NCI-H2029 (cell line): ENCODE data around the gene SUB1.
"Not testable (repeated sequence)": the region's sequence is repeated elsewhere in the genome, so short reads cannot be mapped to it uniquely, and the experiment has no call there.

Source experiments
- DNase-seq: peaks from one replicate; lab custom pipeline; 2025; lab: John Stamatoyannopoulos, UW

SUB1 gene

DNA sequence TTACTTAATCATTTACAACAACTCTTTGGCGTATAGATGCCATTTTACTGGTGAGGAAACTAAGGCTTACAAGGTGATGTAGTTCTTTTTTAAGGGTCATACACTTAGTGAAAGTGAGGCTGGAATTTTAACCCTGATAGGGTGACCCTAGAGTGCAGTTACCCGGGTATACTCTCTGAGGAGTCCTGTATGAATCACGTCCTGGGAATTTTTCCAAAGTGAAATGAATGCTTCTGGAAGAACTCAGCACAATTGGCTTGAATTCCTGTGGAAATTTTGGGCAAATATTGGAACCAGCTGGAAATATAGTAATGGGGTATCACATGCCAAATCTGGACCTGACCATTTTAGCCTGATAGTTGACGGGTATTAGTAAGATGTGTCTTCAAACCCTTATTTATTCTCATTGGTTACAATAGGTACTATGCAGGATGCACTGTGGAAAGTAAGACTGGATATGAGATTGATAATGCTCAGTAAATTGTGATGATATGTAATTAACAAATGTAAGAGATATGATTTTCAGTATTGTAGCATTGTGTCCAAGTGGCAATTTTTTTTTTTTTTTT, 14.8 kb downstream of the SUB1 start:
- no peak for DNase-seq

DNA sequence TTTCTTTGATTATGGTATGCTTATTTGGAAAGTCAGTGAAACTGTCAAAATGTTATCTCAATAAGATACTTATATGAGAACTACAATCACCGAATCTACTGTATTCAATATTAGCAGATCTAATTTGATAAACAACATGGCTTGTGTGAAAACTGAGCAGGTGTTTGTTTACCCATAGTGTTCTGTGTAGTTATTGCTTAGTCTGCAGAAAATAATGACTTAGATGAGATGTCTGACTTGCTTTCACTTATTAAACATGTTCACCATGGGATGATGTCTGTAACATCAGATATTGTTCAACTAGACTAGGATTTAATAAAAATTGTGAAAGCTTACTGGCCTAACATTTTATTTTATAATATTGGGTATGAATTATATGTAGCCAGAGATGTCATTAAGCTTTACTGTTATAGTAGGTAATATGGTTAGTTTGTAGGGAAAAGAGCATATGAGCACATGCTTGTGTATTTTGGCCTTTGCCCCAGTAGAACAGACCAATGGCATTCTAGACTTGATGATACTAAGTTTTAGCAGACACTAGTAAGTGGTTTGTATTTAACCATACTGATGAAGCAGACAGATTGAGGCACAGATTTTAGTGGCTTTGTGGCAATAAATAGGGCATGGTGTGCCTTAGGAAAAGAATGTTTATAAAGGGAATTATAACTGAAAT, 16.4 kb downstream of the SUB1 start:
- DNase-seq = no peak

DNA sequence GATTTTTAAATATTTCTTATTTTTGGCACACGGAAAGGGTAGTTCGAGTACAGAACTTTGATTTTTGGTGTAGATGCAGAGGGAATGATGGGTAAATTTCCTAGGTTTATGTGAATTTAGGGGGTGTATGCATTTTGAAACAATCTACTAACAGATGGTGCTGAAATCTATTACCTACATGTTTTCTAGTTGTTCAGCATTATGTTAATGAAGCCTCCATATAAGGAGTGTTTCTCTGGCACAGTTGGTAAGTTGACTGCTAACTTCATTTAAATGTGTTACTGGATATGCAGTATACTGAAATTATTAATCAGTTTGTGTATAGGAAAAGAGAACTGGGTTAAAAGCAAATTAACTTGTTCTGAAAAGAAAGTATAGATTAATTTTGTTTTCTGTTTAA, 17.5 kb downstream of the SUB1 start:
- DNase-seq = no peak

DNA sequence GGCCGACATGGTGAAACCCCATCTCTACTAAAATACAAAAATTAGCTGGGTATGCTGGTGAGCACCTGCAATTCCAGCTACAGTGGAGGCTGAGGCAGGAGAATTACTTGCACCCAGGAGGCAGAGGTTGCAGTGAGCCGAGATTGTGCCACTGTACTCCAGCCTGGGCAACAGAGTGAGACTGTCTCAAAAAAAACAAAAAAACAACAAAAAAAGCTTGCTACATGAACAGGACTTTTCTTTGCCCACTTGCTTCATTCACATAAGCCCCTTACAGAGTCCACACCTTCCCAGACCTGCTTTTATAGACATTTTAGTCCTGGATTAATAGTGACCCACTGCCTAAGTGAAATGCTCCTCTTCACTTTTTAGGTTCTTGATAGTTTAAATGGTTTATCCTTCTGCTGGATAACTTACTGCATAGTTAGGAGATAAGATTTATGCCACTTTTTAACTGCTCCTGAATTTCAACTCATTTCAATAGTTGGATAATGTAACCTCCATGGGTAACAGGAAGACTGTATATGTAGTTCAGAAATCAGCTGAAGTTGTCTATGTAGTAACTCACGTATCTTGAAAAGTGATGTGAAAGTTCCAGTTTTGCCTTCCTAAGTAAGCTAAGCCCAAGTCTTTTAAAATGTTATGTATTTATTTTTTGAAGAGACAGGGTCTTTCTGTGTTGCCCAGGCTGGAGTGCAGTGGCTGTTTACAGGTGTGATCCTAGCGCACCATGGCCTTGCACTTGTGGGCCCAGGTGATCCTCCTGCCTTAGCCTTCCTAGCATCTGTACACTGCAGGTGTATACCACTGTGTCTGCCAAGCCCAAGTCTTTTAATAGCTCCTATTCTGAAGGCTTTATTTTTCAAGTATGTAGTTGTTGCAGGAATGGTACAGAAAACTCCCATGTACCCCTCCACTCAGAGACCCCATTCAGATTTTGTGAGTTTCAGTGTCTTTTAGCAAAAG, 19.7 kb downstream of the SUB1 start:
- no peak for DNase-seq

DNA sequence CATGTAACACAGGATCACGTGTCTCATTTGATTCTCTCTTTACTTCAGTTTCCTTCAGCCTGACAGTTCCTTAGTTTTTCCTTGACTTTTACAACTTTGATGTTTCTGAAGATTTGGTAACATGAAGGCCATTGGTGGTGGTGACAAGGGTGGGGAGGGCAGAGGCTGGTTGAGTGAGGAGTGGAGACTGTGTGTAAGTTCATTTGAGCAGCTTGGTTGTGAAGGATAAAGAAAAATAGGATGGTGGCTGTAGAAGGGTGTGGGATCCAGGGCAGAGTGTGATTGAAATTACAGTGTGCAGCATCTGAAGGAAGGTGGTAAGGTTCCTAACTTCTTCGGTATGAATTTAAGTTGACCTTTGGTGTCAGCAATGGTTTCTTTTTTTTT, 20.4 kb downstream of the SUB1 start:
- no peak for DNase-seq

DNA sequence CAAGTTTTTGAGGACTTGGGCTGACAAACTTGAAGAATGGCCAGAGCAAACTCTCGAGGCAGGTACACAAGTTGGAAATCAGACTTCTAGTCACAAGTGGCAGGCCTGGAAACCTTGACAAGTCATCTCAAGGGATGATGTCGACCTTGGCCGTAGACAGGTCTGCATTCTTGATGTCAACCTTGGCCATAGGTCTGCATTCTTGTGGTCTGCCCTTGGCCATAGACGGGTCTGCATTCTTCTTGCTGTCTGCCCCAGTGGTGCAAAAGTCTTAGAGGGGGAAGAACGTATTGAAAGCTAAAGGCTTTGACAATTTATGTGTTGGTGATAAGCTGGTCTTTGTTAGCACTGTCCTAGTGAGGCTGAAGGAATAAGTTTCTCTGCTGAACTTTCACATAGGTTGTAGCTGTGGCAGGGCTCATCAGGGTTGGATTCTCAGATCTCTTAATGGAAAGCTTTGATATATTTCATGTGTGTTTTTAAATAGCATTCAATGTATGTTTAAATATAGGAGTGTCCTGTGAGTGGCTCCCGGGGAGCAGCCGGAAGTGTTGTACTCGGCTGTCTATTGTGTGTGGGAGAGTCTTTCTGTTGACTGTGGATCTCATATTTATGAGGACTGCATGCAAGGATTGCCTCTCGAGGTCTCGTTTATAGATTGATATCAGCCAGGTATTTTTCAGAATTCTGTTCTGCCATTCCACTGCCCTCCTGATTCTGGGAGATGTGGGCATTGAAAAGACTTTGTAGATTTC, 27.0 kb downstream of the SUB1 start:
- peak; percentile 11 for DNase-seq

DNA sequence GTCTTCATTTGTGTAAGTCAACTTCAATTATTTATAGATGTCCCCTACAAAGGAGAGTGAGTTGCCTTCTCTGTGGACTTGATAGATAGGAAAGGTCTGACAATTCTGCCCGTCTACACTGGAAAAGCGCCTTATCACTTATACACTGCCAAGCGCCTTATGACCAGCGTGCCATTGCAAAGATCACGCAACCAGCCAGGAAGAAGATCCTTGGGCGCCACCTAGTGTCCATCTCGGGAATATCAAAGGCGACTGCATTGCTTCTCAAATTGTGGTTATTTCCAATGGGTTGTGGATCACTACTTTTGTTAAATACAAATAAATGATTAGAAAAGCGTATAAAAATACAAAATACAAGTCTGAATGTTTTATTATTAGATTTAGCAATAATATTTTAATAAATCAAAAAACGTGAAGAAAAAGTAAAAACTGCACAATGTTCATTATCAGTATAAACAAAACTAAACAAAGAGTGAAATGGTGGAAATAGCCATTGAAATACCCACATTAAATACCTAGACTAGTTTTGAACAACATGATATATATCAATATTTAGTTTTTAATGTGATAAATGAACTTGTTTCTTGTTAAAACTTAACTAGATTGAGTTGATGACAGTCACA, 27.8 kb downstream of the SUB1 start:
- peak; percentile 71 for DNase-seq

DNA sequence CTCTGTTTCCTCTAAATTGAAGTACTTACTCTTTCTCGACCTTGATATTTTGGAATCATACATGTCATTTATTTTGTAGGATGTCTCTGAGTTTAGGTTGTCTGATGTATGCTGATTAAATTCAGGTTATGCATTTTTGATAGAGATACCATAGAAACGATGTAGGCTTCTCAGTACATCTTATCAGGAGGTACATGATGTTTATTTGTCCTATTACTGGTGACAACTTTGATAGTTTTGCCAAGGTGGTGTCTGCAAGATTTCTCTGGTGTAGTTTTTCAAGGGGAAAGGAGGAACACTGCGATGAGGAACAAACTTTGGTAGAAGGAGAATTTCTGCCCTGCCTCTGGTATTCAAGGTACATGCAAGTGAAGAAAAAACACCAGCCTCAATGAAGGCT, 29.9 kb downstream of the SUB1 start:
- no peak for DNase-seq

DNA sequence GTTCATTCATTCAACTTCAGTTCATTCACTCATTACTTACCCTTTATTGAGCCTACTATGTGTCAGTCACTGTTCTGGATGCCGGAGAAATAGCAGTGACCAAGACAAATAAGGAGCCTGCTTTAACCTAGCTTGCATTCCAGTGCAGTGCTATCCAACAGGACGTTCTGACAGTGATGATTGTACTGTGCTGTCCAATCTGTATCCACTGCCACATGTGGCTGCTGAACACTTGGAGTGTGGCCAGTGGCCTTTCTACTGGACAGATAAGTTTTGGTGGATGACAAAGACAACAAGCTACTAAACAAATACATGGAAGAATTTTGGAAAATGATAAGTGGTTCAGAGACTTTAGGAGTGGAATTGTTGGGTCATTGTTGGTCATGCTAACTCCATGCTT, 33.6 kb downstream of the SUB1 start:
- DNase-seq = no peak

DNA sequence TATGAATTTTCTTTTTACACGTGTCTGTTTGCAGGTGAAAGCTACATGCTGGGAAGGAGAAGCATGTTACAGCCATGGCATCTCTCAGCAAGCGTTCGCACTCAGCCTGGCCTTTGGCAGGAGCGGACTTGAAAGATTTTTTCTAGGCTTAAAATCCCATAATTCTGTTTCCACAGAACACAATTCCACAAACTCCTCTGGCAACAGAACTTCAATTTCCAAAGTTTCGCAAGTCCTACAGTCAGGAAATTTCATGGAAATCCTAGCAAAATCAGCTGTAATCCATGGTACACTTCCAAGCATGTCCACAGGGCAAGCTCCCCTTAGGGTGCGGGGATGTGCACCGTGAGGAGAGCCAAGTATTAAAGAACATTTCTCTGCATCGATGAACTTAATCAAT, 35.9 kb downstream of the SUB1 start:
- DNase-seq = no peak

DNA sequence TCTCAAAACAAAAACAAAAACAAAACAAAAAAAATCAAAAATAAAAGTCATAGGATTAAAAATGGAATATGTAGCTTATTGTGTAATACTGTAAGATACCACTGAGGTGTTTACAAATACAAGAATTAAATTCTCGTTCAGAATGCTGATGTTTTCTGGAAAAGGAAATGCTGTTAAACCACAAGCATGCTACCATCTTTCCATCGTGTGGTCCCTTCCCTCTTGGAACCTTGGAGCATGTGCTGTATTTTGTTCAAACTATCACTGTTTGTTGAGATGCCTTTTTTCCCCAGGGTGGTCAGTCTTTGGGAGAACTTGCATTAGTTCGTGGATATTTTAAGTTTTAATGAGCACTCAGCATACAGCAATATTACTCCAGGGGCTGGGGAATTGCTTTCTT, 39.7 kb downstream of the SUB1 start:
- DNase-seq = no peak

DNA sequence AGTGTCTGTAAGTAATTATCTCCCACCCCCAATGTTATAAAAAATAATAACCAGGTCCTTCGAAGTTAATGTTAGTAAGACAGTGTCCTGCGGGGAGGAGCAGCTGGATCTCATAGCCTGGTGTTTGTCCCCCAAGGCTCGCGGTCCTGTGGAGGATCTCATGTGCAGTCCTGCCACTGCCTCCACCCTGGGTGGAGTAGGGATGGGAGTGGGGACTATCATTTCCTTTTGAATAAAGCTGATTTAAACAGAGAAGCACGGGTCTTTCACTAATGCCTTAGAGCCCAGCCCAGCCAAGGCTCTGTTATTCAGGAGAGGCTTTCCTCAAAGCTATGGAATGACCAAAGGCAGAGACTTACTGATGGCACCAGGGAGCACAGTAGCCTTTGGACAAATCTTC, 40.2 kb downstream of the SUB1 start:
- no peak for DNase-seq

DNA sequence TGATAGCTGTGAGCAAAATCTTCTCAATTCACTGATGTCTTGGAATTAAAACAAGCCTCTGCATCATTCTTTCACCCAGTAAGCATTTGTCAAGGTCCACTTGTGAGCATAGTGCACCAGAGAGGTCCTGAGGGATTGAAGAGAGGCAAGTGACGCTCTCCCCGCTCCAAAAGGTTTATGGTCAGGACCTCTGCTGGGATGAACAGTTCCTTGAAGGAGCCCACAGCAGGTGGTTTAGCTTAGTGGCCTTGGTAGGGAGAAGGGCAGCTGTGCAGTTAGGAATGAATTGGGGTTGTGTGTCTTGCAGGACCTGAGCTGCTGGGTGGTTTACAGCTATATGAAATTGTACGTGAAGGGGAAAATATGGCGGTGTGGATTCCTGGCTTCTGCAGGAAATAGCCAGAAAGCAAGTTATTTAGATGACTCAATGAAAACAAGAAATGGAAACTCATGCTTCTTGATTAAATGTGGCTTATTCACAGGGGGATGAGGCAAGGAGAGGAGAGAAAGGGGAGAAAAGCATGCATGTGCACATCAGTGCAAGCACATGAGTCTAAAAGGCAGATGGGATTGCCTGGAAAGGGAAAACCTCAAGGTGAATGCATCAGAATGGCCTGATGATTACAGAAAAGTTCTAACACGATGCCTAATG, 42.0 kb downstream of the SUB1 start:
- no peak for DNase-seq

DNA sequence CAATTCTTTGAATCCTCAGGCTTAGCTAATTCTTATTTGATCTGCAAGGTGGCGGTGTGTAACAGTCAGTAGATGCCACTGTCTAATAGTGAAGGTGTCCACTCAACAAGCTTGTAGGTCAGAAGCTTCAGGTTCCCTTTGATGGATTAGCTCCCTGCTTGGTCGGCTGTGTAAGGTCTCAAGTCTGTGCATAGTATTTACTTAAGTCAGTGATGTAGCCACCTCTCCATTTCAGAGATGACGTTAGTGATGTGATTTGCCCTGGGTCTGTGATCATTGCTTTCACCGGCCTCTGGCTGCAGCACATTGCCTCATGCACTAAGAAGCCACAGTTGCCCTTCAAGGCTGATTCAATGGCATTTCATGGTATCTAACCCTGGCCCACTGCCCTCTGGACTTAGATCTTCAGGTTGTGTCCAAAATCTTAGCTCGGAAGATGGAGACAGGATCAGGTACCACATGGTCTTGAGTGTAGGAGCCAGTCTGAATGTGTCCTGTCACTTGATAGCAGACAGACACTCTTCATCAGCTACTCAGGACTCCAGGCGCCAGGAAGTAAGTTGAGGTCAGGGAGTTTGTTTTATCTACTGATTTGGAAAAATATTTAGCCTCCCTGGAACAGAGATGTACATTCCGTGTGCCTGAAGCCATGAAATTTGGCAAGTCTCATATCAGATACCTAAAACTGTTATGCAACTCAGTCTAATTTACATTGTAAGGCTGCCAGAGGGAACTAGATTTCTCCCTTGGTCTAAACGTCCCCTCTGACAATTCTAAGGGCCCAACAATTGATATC, 42.9 kb downstream of the SUB1 start:
- DNase-seq = no peak

DNA sequence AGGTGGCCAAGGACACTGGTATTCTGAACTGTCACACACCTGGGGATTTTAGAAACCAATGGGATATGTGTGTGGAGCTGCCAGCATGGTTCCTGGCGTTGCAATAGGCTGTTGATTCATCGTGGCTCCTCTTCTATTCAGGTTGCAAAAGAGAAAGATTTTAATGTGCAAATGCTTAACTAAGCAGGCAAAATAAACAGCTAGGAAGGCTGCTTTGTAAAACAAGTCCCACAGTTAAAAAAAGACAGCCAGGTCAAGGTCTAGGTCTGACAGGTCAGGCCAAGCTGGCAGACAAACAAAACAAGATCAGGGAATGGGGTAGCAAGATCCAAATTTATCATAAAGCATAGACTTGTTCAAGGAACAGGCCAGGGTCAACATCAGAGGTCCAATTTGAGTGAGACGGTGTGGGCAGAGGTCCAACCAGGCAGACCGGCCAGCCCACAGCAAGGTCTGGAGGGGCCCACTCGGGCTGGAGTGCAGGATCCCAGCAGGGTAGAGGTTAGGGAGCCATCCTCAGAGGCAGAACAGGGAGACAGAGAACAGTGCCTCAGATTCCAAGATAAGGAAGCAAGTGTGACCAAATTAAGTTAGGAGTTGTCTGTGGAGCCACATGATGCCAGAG, 45.6 kb downstream of the SUB1 start:
- DNase-seq = no peak

DNA sequence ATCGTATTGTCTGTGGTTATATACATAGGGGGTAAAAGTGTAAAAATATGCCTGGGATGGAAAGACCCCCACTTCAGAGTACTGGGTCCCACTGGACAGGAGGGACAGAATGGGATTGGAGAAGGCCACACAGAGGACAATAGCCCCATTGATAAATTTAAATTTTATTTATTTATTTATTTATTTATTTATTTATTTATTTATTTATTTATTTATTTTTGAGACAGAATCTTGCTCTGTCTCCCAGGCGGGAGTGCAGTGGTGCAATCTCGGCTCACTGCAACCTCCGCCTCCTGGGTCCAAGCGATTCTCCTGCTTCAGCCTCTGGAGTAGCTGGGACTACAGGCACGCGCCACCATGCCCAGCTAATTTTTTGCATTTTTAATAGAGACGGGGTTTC, 47.7 kb downstream of the SUB1 start:
- DNase-seq = not testable (repeated sequence)

DNA sequence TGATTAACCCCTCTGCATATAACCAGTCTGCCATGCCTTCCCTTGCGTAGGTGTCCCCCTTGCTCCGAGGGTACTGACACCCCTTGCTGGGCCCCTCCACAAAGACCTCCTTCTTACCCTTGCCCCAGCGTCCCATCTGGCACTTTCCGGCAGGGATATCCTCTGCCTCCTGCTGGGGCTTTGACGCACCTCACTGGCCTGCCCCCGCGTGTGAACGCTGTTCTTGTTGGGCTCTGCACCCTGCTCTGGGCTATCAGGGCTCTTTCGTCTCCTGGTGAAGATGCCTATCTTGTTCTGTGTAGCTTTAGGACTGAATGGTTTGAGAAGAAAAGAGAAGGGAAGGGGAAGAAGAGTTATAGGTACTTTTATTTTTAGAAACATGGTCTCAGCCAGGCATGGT, 53.0 kb downstream of the SUB1 start:
- no peak for DNase-seq

DNA sequence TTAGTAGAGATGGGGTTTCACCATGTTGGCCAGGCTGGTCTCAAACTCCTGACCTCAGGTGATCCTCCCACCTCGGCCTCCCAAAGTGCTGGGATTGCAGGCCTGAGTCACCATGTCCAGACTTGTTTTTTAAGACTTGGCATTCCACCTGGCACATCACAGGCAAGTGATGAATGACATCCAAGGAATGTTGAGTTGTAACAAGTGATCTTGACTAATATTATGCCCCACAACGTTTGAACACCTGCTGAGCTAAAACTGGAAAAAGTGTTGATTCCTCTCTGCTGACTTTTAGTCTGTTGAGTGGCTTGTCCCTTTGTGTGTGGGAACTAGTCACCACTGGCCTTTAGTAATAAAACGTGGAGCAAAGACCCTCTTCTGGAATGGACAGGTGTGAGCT, 54.6 kb downstream of the SUB1 start:
- DNase-seq = no peak

DNA sequence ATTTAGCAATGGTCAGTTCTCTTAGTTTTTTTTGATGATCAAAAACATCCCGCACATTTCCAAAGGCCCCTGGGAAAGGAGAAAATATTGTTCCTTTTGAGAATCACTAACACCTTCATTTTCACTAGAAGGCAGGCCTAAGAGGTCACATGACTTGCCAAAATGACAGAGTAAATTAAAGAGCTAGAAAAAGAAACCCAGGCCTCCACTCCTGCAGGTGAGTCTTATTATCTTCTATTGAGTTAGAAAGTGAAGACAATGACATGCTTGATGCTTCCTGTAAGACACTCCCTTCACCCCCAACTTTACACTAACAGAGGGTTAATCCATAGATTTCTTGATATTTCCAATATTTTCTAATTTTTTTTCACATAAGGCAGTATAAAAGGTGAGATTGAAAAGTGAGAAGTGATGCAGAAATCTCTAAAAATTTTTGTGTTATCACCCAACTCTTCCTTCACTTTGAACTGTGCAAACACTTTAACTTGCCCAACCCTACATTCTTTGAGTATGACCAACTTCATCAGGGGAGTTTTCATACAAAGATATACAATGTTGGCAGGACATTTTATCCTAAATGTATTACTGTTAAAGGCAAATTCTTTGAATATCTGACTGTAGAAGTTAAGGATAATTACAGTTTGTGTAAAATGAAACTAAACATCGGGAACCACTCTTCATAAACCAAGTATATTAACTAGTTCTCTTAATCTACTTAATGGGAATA, 57.1 kb downstream of the SUB1 start:
- no peak for DNase-seq
